Keratinocyte (primary cell): ENCODE results near the gene BBOX1. TPM values are rescaled to one million over a fixed set of nuclear protein-coding genes. Genes with fewer than 3 reads are reported as not detected.

ENCODE experiments used
- DNase-seq: peaks from one replicate; pipeline ENCODE4 v3.0.0-alpha.2; 2011; ENCODE audit warnings: low read depth, missing footprints, low spot score
- FAIRE-seq: peaks from 2 replicates; lab custom pipeline; 2011; peaks lifted over from hg19 to GRCh38; lab: Jason Lieb, UNC
- H2AFZ ChIP-seq: 2 replicates; pipeline ENCODE4 v1.6.0; 2012; ENCODE audit warnings: low read length, control low read depth, inconsistent platforms; ENCODE audit not compliant: control insufficient read depth
- H3K27ac ChIP-seq: 2 replicates; pipeline ENCODE4 v1.5.1; 2011; ENCODE audit warnings: low read length; ENCODE audit not compliant: control insufficient read depth, insufficient read depth
- H3K27me3 ChIP-seq: 3 replicates; pipeline ENCODE4 v1.6.0; 2011; ENCODE audit warnings: low read length; ENCODE audit not compliant: control insufficient read depth, insufficient read depth; ENCODE audit errors: extremely low read depth
- H3K36me3 ChIP-seq, 2 experiments: 2 replicates in 1 of 2; 3 replicates in 1 of 2; pipeline ENCODE4 v1.5.1; 2011; ENCODE audit warnings: low read length in 2 of 2, mild to moderate bottlenecking in 1 of 2; ENCODE audit not compliant: control insufficient read depth in 2 of 2, insufficient read depth in 2 of 2; ENCODE audit errors: extremely low read depth in 1 of 2
- H3K4me1 ChIP-seq: 3 replicates; pipeline ENCODE4 v1.5.1; 2011; ENCODE audit warnings: low read length; ENCODE audit not compliant: control insufficient read depth, insufficient read depth; ENCODE audit errors: extremely low read depth
- H3K4me2 ChIP-seq: 3 replicates; pipeline ENCODE4 v1.6.0; 2011; ENCODE audit warnings: low read depth, low read length; ENCODE audit not compliant: control insufficient read depth, insufficient read depth; ENCODE audit errors: extremely low read depth
- H3K4me3 ChIP-seq, 3 experiments: fragments of 200-600 bp in 1 of 3; sonication (generic) in 1 of 3; 2 replicates in 2 of 3; 3 replicates in 1 of 3; pipeline ENCODE4 v1.5.1; 2011 to 2016; ENCODE audit warnings: low read length in 3 of 3, mild to moderate bottlenecking in 3 of 3, control low read depth in 2 of 3, inconsistent platforms in 1 of 3, low read depth in 1 of 3, mixed read lengths in 1 of 3, mixed run types in 1 of 3, moderate library complexity in 1 of 3; ENCODE audit not compliant: control insufficient read depth in 2 of 3, insufficient read depth in 2 of 3; ENCODE audit errors: extremely low read depth in 1 of 3
- H3K79me2 ChIP-seq: 2 replicates; pipeline ENCODE4 v1.6.0; 2012; ENCODE audit warnings: low read length; ENCODE audit not compliant: control insufficient read depth, insufficient read depth
- H3K9ac ChIP-seq: 3 replicates; pipeline ENCODE4 v1.6.0; 2011; ENCODE audit warnings: low read length; ENCODE audit not compliant: control insufficient read depth, insufficient read depth; ENCODE audit errors: extremely low read depth
- H3K9me1 ChIP-seq: 3 replicates; pipeline ENCODE4 v1.6.0; 2011; ENCODE audit warnings: low read length; ENCODE audit not compliant: control insufficient read depth, insufficient read depth; ENCODE audit errors: extremely low read depth
- H3K9me3 ChIP-seq: 2 replicates; pipeline ENCODE4 v1.5.1; 2012; ENCODE audit warnings: low read depth, low read length; ENCODE audit not compliant: control insufficient read depth
- H4K20me1 ChIP-seq: 3 replicates; pipeline ENCODE4 v1.6.0; 2011; ENCODE audit warnings: low read length; ENCODE audit not compliant: control insufficient read depth, insufficient read depth; ENCODE audit errors: extremely low read depth
- CTCF ChIP-seq, 3 experiments: IDR thresholded peaks in 1 of 3; conservative IDR thresholded peaks in 1 of 3; optimal IDR thresholded peaks in 1 of 3; 2 replicates in 2 of 3; 3 replicates in 1 of 3; pipeline versions ENCODE3 to v1.5.1; 2011; ENCODE audit warnings: low read length in 3 of 3, mild to moderate bottlenecking in 3 of 3, moderate library complexity in 2 of 3, control low read depth in 1 of 3, inconsistent platforms in 1 of 3; ENCODE audit not compliant: insufficient read depth in 2 of 3; ENCODE audit errors: extremely low read depth in 1 of 3
- EZH2 ChIP-seq: IDR thresholded peaks from one replicate; pipeline ENCODE4 v1.6.1; 2012; ENCODE audit warnings: inconsistent platforms, mild to moderate bottlenecking, low read length, moderate library complexity
- dilution Hi-C: fragments of 300-500 bp; cut with MboI; formaldehyde crosslinking; loops from one replicate; pipeline ENCODE4 v1.7.0; 2020; ENCODE audit warnings: low sequenced_read_pairs; ENCODE audit not compliant: extremely low pct_ligation_motif_present
- polyA plus RNA-seq, 5 experiments: library from polyadenylated mRNA; depleted of rRNA in 3 of 5; stranded (reverse) in 3 of 5; stranded (forward) in 1 of 5; unstranded in 1 of 5; fragments of >200 nt; gene quantifications; 1 replicate in 1 of 5; 2 replicates in 3 of 5; 3 replicates in 1 of 5; pipeline versions ENCODE4 v1.2.1 to v1.2.3, GENCODE V29; 2011 to 2012; ENCODE audit warnings: missing spikeins in 2 of 5, low read depth in 1 of 5, low replicate concordance in 1 of 5

BBOX1 gene
- polyA plus RNA-seq, 1 donor (not counting 4 experiments of a cell fraction or from before 2014, with no cell fraction given) = 2.4 TPM

DNA sequence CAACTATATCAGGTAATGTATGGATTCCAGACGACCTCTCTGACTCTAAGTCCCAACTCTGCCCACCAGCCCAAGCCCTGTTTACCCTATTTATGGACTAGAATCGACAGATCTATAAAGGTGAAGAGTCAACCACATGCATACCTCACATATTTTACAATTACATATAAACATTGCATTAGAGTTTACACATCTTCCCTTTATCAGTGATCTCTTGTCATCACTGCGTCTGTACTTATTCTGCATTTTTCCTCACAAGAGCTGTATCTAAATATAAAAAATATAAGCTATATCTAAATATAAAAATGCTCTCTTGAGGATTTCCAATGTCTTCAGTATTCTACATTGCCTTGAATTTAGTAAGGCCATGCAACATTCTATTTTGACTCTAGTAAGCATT is 38.2 kb upstream of the BBOX1 start:
- FAIRE-seq (no peak), DNase-seq (no peak)
- no peaks in the 10 kb centered on the region for H3K79me2 ChIP-seq
- H3K36me3 ChIP-seq = no peaks in the 10 kb centered on the region
- TF ChIP-seq EZH2 = no peak
- TF ChIP-seq CTCF (optimal IDR thresholded peaks at IDR 0.05 in 1 of 3, IDR thresholded peaks at IDR 0.05 in 1 of 3, conservative IDR thresholded peaks at IDR 0.05 in 1 of 3; ENCODE audit: extremely low read depth in 1 of 3, insufficient read depth in 2 of 3, low read length in 3 of 3) = no peak
- no peaks in the 10 kb centered on the region for H3K9me3 ChIP-seq
- no peaks in the 10 kb centered on the region for H3K9me1 ChIP-seq
- dilution Hi-C loops = no loop called here
- no peaks in the 10 kb centered on the region for H3K27me3 ChIP-seq
- H3K27ac ChIP-seq = no peak overlapping the region
- H3K4me1 ChIP-seq = no peaks in the 10 kb centered on the region
- H4K20me1 ChIP-seq = no peaks in the 10 kb centered on the region
- H2AFZ ChIP-seq = no peak overlapping the region
- no peak overlapping the region for H3K4me2 ChIP-seq
- no peak overlapping the region for H3K4me3 ChIP-seq
- no peak overlapping the region for H3K9ac ChIP-seq

DNA sequence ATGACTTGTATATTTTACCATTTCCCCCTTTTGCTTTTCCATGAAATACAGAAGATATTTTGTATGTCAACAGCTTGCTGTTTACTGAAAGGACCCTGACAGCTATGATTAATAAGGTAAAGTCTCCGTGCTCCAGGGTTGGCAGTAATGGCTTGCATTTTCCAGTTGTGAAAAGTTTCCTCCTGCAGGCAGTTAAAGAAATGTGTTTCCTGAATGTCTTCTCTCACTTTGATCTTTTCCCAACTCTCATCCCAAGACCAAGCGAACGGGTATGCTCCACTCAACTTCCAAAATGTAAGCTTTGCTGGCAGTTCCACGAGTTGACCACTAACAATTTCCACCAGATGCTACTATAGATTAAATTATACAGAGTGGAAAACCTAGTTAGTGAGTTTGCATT is 37.8 kb upstream of the BBOX1 start:
- dilution Hi-C loops = no loop called here
- no peak overlapping the region for H3K4me2 ChIP-seq
- H3K79me2 ChIP-seq = no peaks in the 10 kb centered on the region
- TF ChIP-seq EZH2 (no peak), CTCF (optimal IDR thresholded peaks at IDR 0.05 in 1 of 3, IDR thresholded peaks at IDR 0.05 in 1 of 3, conservative IDR thresholded peaks at IDR 0.05 in 1 of 3; ENCODE audit: extremely low read depth in 1 of 3, insufficient read depth in 2 of 3, low read length in 3 of 3) (no peak)
- no peak overlapping the region for H3K27ac ChIP-seq
- no peaks in the 10 kb centered on the region for H3K4me1 ChIP-seq
- no peaks in the 10 kb centered on the region for H3K27me3 ChIP-seq
- no peak overlapping the region for H3K9ac ChIP-seq
- H3K36me3 ChIP-seq = no peaks in the 10 kb centered on the region
- no peaks in the 10 kb centered on the region for H3K9me1 ChIP-seq
- H2AFZ ChIP-seq = no peak overlapping the region
- no peak for DNase-seq
- H4K20me1 ChIP-seq = no peaks in the 10 kb centered on the region
- FAIRE-seq = no peak
- no peaks in the 10 kb centered on the region for H3K9me3 ChIP-seq
- no peak overlapping the region for H3K4me3 ChIP-seq
